ENCODE data around the gene FBLN7.

FBLN7 gene

DNA sequence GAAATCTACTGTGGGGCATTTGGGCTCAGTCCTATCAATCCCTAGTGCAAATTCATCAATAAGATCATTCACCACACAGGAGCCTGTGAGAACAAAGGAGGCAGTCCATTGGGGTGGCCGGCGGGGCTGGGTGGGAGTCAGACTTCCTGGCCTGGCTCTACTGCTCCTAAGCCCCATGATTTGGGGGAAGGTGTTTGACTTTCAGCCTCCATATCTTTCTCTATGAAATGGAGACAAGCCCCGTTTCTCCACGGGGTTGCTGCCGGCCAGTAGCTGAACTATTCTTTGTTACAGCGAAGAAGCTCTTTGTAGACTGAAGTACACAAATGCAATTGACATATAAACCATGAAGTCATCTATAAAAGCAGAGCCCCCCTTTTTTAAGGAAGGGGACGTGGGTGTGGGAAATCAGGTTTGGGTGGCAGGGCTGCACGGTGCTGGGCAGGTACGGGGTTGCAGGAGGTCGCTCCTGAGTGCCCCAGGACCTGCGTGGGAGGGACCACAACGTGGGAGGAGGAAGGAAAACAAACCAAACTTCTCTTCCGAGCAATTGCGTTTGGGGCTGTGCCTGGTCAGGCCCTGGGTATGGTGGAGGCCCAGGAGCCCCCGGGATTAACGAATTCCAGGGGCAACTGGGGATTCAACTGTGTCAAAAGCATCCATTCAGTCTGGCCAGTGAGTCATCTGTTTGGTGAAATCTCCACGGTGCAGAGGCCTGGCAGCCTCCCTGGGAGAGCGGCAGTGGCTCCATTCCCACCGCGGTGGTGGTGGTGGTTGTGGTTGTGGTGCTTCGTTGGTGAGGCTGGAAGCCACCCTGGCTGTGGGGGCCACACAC lies 18.2 kb downstream of the FBLN7 start:
- Mint-ChIP-seq H3K4me1 (peaks cover 8% of the 10 kb centered on the region), H3K27me3 (ENCODE audit: low read depth) (no peaks in the 10 kb centered on the region), H3K4me3 (no peak overlapping the region), H3K9me3 (no peaks in the 10 kb centered on the region), H3K36me3 (ENCODE audit: low read depth) (peaks cover 4% of the 10 kb centered on the region), H3K27ac (peak overlapping the region in 1 of 3 experiments; percentile 49)
- TF ChIP-seq, protein P1, sequence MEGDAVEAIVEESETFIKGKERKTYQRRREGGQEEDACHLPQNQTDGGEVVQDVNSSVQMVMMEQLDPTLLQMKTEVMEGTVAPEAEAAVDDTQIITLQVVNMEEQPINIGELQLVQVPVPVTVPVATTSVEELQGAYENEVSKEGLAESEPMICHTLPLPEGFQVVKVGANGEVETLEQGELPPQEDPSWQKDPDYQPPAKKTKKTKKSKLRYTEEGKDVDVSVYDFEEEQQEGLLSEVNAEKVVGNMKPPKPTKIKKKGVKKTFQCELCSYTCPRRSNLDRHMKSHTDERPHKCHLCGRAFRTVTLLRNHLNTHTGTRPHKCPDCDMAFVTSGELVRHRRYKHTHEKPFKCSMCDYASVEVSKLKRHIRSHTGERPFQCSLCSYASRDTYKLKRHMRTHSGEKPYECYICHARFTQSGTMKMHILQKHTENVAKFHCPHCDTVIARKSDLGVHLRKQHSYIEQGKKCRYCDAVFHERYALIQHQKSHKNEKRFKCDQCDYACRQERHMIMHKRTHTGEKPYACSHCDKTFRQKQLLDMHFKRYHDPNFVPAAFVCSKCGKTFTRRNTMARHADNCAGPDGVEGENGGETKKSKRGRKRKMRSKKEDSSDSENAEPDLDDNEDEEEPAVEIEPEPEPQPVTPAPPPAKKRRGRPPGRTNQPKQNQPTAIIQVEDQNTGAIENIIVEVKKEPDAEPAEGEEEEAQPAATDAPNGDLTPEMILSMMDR (IDR thresholded peaks at IDR 0.05; ENCODE audit: unreplicated experiment in 3 of 3) = no peak

DNA sequence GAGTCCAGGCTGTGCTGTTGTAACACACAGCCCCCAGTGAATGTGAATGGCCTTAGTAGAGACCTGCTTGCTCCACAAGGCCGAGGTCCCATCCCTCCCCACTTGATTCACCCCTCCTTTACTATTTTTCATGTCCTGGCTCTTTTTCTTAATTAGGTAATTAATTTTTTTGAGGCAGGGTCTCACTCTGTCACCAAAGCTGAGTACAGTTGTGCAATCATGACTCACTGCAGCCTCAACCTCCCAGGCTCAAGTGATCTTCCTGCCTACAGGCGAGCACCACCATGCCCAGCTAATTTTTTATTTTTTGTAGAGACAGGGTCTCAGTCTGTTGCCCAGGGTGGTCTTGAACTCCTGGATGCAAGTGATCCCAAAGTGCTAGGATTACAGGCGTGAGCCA lies 19.3 kb downstream of the FBLN7 start:
- no peak overlapping the region for H3K4me3 Mint-ChIP-seq
- H3K4me1 Mint-ChIP-seq = peaks cover 8% of the 10 kb centered on the region
- no peak overlapping the region for H3K27ac Mint-ChIP-seq
- no peaks in the 10 kb centered on the region for H3K27me3 Mint-ChIP-seq (ENCODE audit: low read depth)
- H3K9me3 Mint-ChIP-seq = no peaks in the 10 kb centered on the region
- TF ChIP-seq, protein P1 (IDR thresholded peaks at IDR 0.05; ENCODE audit: unreplicated experiment in 3 of 3) = no peak
- H3K36me3 Mint-ChIP-seq (ENCODE audit: low read depth) = peaks cover 4% of the 10 kb centered on the region

DNA sequence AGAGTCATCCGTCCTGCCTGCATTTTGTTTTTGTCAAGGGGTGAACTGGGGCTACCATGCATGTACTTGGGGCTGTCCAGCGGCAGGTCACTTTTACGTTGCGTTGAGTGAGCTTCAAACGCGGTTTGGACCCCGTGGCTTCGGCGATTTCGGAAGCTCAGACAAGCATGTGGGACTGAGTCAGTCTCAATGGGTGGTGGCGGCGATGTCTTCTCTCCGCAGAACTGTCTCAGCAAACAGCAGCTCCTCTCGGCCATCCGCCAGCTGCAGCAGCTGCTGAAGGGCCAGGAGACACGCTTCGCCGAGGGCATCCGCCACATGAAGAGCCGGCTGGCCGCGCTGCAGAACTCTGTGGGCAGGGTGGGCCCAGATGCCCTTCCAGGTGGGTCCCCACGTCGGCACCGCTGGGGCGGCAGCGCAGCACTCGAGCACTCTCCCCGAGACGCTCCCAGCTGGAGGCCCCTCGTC lies 21.3 kb downstream of the FBLN7 start:
- Mint-ChIP-seq H3K36me3 (ENCODE audit: low read depth) (peaks cover 4% of the 10 kb centered on the region), H3K4me3 (no peak overlapping the region), H3K27ac (no peak overlapping the region), H3K9me3 (no peaks in the 10 kb centered on the region), H3K4me1 (peaks cover 8% of the 10 kb centered on the region), H3K27me3 (ENCODE audit: low read depth) (no peaks in the 10 kb centered on the region)
- TF ChIP-seq, protein P1 (IDR thresholded peaks at IDR 0.05; ENCODE audit: unreplicated experiment in 3 of 3) = no peak

DNA sequence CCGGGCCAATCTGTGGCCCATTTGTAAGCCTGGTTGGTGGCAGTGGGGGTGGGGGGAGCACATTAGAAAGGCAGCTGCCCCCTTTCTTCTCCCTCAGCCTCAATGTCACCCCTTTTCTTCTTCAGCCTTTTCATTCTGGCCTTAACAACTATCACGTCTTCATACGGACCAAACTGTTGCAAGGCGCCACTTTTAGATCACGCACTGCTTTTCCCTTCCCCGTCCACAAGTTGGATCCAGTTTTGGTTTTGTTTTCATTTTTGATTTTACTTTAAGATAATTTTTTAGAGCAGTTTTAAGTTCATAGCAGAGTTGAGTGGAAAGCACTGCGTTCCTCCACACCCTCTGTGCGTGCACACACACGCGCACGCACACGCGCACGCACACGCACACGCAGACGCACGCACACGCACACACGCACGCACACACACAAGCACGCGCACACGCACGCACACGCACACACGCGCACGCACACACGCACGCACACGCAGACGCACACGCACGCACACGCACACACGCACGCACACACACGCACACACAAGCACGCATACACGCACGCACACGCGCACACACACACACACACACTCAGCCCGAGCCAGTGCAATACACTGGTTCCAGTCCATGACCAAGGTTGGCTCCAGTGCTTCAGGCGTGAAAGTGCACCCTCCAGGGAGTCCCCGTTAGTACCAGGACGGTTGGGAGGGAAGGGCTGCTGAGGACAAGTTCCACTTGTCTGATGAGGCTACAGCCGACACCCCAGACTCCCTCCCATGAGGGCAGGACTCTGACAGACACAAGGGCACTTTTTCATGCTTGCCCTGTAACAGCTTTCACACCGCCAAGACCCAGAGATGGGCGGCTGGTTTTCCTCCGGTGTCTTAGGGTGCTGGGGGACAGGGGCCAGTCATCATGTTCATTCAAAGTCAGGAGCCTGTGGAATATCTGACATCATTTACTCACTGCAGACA lies 22.4 kb downstream of the FBLN7 start:
- peaks cover 4% of the 10 kb centered on the region for H3K36me3 Mint-ChIP-seq (ENCODE audit: low read depth)
- no peaks in the 10 kb centered on the region for H3K27me3 Mint-ChIP-seq (ENCODE audit: low read depth)
- no peak overlapping the region for H3K4me3 Mint-ChIP-seq
- peaks cover 8% of the 10 kb centered on the region for H3K4me1 Mint-ChIP-seq
- TF ChIP-seq, protein P1 (IDR thresholded peaks at IDR 0.05; ENCODE audit: unreplicated experiment in 3 of 3) = no peak
- no peak overlapping the region for H3K27ac Mint-ChIP-seq
- no peaks in the 10 kb centered on the region for H3K9me3 Mint-ChIP-seq

DNA sequence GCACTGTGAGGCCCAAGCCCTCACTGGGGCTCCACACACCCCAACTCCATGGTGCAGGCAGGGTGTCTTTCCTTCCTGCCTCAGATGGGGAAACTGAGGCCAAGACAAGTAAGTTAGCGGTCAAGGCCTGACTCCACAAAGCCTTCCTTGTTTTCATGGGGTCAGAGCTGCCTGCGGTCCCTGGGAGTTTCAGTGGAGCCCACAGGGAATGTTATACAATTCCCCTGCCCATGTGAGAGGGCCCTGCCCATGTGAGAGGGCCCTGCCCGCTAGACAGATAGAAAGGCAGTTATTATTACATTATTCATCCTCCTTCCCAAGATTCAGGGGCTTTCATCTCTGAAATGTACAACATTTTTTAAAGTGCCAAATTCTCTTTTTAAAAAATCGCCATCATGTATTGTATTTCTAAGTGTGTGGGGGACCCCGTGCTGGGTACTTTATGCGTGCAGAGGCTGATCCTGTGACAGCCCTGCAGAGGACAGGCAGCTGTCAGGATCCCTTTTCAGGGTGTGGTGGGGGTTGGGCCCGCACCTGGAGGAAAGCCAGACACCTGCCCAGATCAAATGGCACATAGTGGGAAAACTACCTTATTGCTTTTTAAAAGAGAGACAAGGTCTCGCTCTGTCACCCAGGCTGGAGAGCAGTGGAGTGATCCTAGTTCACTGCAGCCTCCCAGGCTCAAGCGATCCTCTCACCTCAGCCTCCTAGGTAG lies 23.4 kb downstream of the FBLN7 start:
- Mint-ChIP-seq H3K36me3 (ENCODE audit: low read depth) (peaks cover 4% of the 10 kb centered on the region), H3K4me1 (no peaks in the 10 kb centered on the region), H3K9me3 (no peaks in the 10 kb centered on the region), H3K27ac (no peak overlapping the region), H3K27me3 (ENCODE audit: low read depth) (no peaks in the 10 kb centered on the region), H3K4me3 (no peak overlapping the region)
- TF ChIP-seq, protein P1 (IDR thresholded peaks at IDR 0.05; ENCODE audit: unreplicated experiment in 3 of 3) = no peak

Data from nephron (organoid).